RWPE2 (cell line): ENCODE data around the gene IL4R.
"Not testable (repeated sequence)": the region's sequence is repeated elsewhere in the genome, so short reads cannot be mapped to it uniquely, and the experiment has no call there.

ENCODE experiments used
- ATAC-seq: fragments of 200-7000 bp; cut with Tn5 transposase; 3 replicates; pipeline ENCODE4 v1.9.1; 2021; ENCODE audit warnings: low read depth
- DNase-seq: peaks from one replicate; pipeline ENCODE4 v3.0.0-alpha.2; 2020; ENCODE audit warnings: low spot score
- H3K27ac ChIP-seq: fragments of 450-650 bp; 2 replicates; pipeline ENCODE4 v1.5.1; 2017; ENCODE audit warnings: mild to moderate bottlenecking; ENCODE audit not compliant: poor library complexity, severe bottlenecking
- H3K27me3 ChIP-seq: fragments of 250-450 bp; sonication (Bioruptor Pico); 2 replicates; pipeline ENCODE4 v1.5.1; 2021; ENCODE audit warnings: mild to moderate bottlenecking, moderate library complexity; ENCODE audit not compliant: insufficient read depth, poor library complexity, severe bottlenecking
- H3K36me3 ChIP-seq: fragments of 250-450 bp; sonication (Bioruptor Pico); 2 replicates; pipeline ENCODE4 v1.5.1; 2020; ENCODE audit warnings: low read depth, mild to moderate bottlenecking, moderate library complexity
- H3K4me1 ChIP-seq: fragments of 250-450 bp; sonication (Bioruptor Pico); 2 replicates; pipeline ENCODE4 v1.5.1; 2021; ENCODE audit warnings: mild to moderate bottlenecking, moderate library complexity; ENCODE audit not compliant: insufficient read depth, poor library complexity, severe bottlenecking
- H3K4me3 ChIP-seq: fragments of 250-450 bp; sonication (Bioruptor Pico); 2 replicates; pipeline ENCODE4 v1.5.1; 2021; ENCODE audit warnings: mild to moderate bottlenecking, moderate library complexity; ENCODE audit not compliant: severe bottlenecking
- H3K9me3 ChIP-seq: fragments of 250-450 bp; sonication (Bioruptor Pico); 2 replicates; pipeline ENCODE4 v1.5.1; 2021; ENCODE audit warnings: mild to moderate bottlenecking, moderate library complexity; ENCODE audit not compliant: severe bottlenecking
- TF ChIP-seq, protein P1 (sequence below): fragments of 450-650 bp; IDR thresholded peaks from one replicate; pipeline ENCODE4 v1.5.1; 2017; ENCODE audit warnings: mild to moderate bottlenecking, moderate library complexity; ENCODE audit not compliant: poor library complexity, severe bottlenecking

Gene IL4R

DNA sequence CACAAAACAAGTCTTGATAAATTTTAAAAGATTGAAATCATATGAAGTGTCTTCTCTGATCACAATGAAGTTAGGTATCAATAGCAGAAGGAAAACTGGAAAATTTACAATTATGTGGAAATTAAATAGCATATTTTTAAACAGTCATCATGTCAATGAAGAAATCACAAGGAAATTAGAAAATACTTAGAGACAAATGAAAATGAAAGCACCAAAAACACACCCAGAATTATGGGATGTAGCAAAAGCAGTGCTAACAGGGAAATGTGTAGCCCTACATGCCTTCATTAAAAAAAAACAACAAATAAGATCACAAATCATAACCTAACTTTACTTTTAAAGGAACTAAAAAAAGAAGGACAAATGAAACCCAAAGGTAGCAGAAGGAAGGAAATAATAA lies 80.7 kb downstream of the IL4R start:
- Histone ChIP-seq H3K4me3 (no peak overlapping the region), H3K27ac (no peak overlapping the region), H3K36me3 (no peaks in the 10 kb centered on the region), H3K9me3 (no peaks in the 10 kb centered on the region), H3K27me3 (no peaks in the 10 kb centered on the region), H3K4me1 (no peaks in the 10 kb centered on the region)
- DNase-seq (no peak), ATAC-seq (no peak)
- TF ChIP-seq, protein P1, sequence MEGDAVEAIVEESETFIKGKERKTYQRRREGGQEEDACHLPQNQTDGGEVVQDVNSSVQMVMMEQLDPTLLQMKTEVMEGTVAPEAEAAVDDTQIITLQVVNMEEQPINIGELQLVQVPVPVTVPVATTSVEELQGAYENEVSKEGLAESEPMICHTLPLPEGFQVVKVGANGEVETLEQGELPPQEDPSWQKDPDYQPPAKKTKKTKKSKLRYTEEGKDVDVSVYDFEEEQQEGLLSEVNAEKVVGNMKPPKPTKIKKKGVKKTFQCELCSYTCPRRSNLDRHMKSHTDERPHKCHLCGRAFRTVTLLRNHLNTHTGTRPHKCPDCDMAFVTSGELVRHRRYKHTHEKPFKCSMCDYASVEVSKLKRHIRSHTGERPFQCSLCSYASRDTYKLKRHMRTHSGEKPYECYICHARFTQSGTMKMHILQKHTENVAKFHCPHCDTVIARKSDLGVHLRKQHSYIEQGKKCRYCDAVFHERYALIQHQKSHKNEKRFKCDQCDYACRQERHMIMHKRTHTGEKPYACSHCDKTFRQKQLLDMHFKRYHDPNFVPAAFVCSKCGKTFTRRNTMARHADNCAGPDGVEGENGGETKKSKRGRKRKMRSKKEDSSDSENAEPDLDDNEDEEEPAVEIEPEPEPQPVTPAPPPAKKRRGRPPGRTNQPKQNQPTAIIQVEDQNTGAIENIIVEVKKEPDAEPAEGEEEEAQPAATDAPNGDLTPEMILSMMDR: no peak

DNA sequence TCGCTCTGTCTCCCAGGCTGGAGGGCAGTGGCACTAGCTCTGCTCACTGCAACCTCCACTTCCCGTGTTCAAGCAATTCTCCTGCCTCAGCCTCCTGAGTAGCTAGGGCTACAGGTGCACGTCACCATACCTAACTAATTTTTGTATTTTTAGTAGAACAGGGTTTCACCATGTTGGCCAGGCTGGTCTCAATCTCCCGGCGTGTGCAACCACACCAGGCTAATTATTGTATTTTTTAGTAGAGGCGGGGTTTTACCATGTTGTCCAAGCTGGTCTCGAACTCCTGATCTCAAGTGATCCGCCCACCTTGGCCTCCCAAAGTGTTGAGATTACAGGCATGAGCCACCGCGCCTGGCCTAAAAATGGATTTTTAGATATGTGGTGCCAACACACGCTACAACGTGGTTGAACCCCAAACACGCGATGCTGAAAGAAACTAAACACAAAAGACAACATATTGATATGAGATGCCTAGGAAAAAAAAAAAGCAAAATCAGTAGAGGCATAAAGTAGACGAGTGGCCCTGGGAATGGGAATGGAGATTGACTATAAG lies 84.6 kb downstream of the IL4R start:
- not testable (repeated sequence) for H3K4me1 ChIP-seq, H3K4me3 ChIP-seq, H3K9me3 ChIP-seq, H3K27me3 ChIP-seq, H3K27ac ChIP-seq, H3K36me3 ChIP-seq, ATAC-seq, DNase-seq

DNA sequence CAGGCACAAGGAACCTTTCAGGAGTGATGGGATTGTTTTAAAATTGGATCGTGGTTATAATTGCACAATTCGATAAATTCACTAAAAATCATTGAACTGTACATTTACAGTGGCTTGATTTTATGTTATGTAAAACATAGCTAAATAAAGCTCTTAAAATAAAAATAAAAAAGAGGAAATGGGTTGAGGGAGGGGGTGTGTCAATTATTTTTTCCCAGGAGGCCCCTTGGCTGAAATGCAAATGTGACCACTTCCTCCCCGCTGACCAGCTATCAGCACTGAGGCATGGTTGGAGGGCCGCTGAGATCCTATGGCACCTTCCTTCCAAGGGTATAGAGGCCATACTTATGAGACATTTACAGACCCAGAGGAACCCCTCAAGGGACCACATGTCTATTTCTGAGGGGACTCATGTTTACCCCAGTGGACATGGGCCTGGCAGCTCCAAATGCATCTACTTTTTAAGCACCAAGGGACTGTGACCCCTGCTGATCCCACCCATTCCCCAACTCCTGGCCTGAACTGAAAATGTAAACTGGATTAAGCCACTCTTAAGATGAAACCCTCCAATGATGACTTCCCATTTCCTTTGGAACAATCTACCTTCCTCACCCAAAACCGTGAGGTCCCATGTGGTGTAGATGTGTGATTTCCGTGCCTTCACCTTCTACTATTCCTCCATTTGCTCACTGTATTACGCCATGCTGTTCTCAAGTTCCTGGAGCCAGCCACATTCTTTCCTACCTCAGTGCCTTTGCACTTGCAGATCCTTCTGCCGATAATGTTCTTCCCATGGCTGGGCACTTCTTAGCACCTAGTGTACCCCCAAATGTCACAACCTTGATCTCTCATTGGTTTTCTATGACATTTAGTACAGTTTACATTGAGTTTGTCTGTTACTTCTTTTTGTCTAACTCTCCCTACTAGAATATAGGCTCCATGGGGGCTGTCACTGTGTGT lies 85.4 kb downstream of the IL4R start:
- no peak for ATAC-seq
- no peaks in the 10 kb centered on the region for H3K9me3 ChIP-seq
- no peak overlapping the region for H3K4me3 ChIP-seq
- TF ChIP-seq, protein P1: no peak
- peaks cover 7% of the 10 kb centered on the region for H3K27me3 ChIP-seq
- no peaks in the 10 kb centered on the region for H3K4me1 ChIP-seq
- H3K36me3 ChIP-seq: no peaks in the 10 kb centered on the region
- no peak overlapping the region for H3K27ac ChIP-seq
- no peak for DNase-seq

DNA sequence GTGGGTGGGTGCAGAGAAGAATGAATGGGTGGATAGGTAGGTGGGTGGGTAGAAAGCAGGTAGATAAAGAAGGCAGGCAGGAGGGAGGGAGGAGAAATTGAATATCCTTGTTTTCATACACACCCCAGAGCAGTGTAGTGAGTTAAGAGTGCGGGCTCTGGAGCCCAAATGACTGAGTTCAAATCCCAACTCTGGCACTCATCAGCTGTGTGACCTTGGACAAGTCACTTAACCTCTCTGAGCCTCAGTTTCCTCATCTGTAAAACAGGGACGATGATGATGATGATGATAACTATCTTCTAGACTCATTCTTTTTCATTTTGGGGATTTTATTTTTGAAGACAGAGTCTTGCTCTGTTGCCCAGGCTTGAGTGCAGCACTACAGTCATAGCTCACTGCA lies 86.2 kb downstream of the IL4R start:
- DNase-seq (no peak), ATAC-seq (no peak)
- H3K9me3 ChIP-seq: no peaks in the 10 kb centered on the region
- TF ChIP-seq, protein P1: no peak
- no peak overlapping the region for H3K27ac ChIP-seq
- H3K36me3 ChIP-seq: no peaks in the 10 kb centered on the region
- H3K27me3 ChIP-seq: peaks cover 7% of the 10 kb centered on the region
- no peak overlapping the region for H3K4me3 ChIP-seq
- H3K4me1 ChIP-seq: no peaks in the 10 kb centered on the region

DNA sequence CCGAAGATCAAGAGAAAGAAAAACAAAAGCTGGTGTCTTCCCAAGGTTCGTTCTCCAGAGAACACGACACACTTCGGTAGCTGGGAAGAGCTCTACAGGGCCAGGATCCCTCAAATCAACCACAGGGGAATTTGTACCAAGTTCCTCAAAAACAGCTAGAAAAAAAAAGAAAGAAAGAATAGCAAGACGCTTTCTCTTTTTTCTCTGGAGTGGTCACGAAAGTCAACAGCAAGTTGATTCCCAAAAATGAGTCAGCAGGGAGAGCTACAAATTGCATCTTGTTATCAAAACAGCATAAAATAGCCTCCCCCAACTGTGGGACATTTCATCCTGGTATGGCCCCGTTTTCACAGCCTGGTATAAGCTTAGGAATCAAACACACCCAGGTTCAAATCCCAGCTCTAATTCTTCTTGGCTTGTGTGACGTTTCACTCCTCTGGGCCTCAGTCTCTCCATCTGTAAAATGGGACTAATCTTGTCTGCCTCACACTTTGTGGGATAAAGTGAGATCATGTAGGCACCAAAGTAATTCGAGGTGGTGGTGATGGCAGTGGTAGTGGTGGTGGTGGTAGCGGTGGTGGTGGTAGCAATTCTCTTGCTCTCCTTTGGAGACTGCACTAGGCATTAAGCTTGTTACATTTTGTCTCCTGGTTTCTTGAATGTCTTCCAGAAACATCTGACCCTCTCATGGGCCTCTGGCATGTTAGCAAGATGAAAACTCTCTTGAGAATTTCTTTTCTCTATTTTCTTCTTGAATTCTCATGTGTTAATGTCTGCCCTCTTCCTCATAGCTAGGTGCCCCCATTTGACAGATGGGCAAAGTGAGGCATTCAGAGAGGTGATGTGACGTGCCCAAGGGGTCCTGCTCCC lies 87.2 kb downstream of the IL4R start:
- DNase-seq (no peak), ATAC-seq (no peak)
- Histone ChIP-seq H3K4me1 (no peaks in the 10 kb centered on the region), H3K27ac (no peak overlapping the region), H3K27me3 (peaks cover 7% of the 10 kb centered on the region), H3K4me3 (no peak overlapping the region), H3K9me3 (no peaks in the 10 kb centered on the region), H3K36me3 (no peaks in the 10 kb centered on the region)
- TF ChIP-seq, protein P1: no peak
